ENCODE results near the gene FRMD8. TPM values are rescaled to one million over a fixed set of nuclear protein-coding genes. Genes with fewer than 3 reads are reported as not detected.
A peak's percentile ranks its signal among the peaks of the same experiment; 100 is the strongest.

FRMD8 gene
- total and polyA plus RNA-seq, 2 experiments from 2014 or later: 25.7 to 31.0 TPM

GRCh38 chr11:65442842-65443331 is 56.5 kb downstream of the FRMD8 start:
- Histone ChIP-seq H3K4me2 (no peak overlapping the region), H3K36me3 (replicated peaks; ENCODE audit: insufficient read depth, low read depth) (no peaks in the 10 kb centered on the region)

GRCh38 chr11:65444314-65445051 is 58.0 kb downstream of the FRMD8 start:
- no peak overlapping the region for H3K4me2 ChIP-seq
- peaks cover 20% of the 10 kb centered on the region for H3K79me2 ChIP-seq
- H3K27ac ChIP-seq: peak overlapping the region; percentile 72
- no peak for TF ChIP-seq EZH2 (IDR thresholded peaks at IDR 0.05; ENCODE audit: borderline replicate concordance)
- TF ChIP-seq EZH2phosphoT487 (IDR thresholded peaks at IDR 0.05; ENCODE audit: low read depth, severe bottlenecking, unreplicated experiment): no peak
- TF ChIP-seq CTCF (IDR thresholded peaks at IDR 0.05; ENCODE audit: poor library complexity): no peak
- no peak overlapping the region for H2AFZ ChIP-seq
- DNase-seq (ENCODE audit: low spot score): no peak
- no peaks in the 10 kb centered on the region for H3K9me2 ChIP-seq (replicated peaks; ENCODE audit: insufficient read depth)
- H4K20me1 ChIP-seq (ENCODE audit: insufficient read depth, poor library complexity, severe bottlenecking): peaks cover 43% of the 10 kb centered on the region
- H3K9me3 ChIP-seq (ENCODE audit: low read depth): no peaks in the 10 kb centered on the region
- H3K4me1 ChIP-seq (ENCODE audit: insufficient read depth): peaks cover 5% of the 10 kb centered on the region
- no peaks in the 10 kb centered on the region for H3K27me3 ChIP-seq
- no peaks in the 10 kb centered on the region for H3K36me3 ChIP-seq (replicated peaks; ENCODE audit: insufficient read depth, low read depth)
- 89% methylated on average over 14 of the region's 14 CpGs for WGBS (ENCODE audit: low lambda C conversion rate, missing lambda C conversion rate)
- no peak overlapping the region for H3K4me3 ChIP-seq

More at GRCh38 chr11:65442842-65443331, 56.5 kb downstream of the FRMD8 start:
- peaks cover 59% of the 10 kb centered on the region for H4K20me1 ChIP-seq (ENCODE audit: insufficient read depth, poor library complexity, severe bottlenecking)
- no peaks in the 10 kb centered on the region for H3K9me3 ChIP-seq (ENCODE audit: low read depth)
- peaks cover 5% of the 10 kb centered on the region for H3K4me1 ChIP-seq (ENCODE audit: insufficient read depth)
- no peaks in the 10 kb centered on the region for H3K9me2 ChIP-seq (replicated peaks; ENCODE audit: insufficient read depth)
- H2AFZ ChIP-seq: no peak overlapping the region
- peaks cover 33% of the 10 kb centered on the region for H3K79me2 ChIP-seq
- H3K4me3 ChIP-seq: no peak overlapping the region
- H3K27ac ChIP-seq: peak overlapping the region; percentile 72
- WGBS (ENCODE audit: low lambda C conversion rate, missing lambda C conversion rate): 70% methylated on average over 9 of the region's 9 CpGs
- TF ChIP-seq CTCF (IDR thresholded peaks at IDR 0.05; ENCODE audit: poor library complexity) (no peak), EZH2 (IDR thresholded peaks at IDR 0.05; ENCODE audit: borderline replicate concordance) (no peak), EZH2phosphoT487 (IDR thresholded peaks at IDR 0.05; ENCODE audit: low read depth, severe bottlenecking, unreplicated experiment) (no peak)
- no peak for DNase-seq (ENCODE audit: low spot score)
- no peaks in the 10 kb centered on the region for H3K27me3 ChIP-seq

- Histone ChIP-seq H3K4me1 (ENCODE audit: insufficient read depth) (peaks cover 5% of the 10 kb centered on the region), H3K9me2 (replicated peaks; ENCODE audit: insufficient read depth) (no peaks in the 10 kb centered on the region), H3K4me3 (no peak overlapping the region), H4K20me1 (ENCODE audit: insufficient read depth, poor library complexity, severe bottlenecking) (peaks cover 37% of the 10 kb centered on the region), H3K36me3 (replicated peaks; ENCODE audit: insufficient read depth, low read depth) (no peaks in the 10 kb centered on the region), H2AFZ (no peak overlapping the region), H3K4me2 (no peak overlapping the region), H3K27me3 (no peaks in the 10 kb centered on the region), H3K27ac (peak overlapping the region; percentile 72), H3K79me2 (peaks cover 15% of the 10 kb centered on the region), H3K9me3 (ENCODE audit: low read depth) (no peaks in the 10 kb centered on the region)
- 94% methylated on average over 13 of the region's 15 CpGs for WGBS (ENCODE audit: low lambda C conversion rate, missing lambda C conversion rate)
- TF ChIP-seq EZH2 (IDR thresholded peaks at IDR 0.05; ENCODE audit: borderline replicate concordance): no peak
- no peak for TF ChIP-seq CTCF (IDR thresholded peaks at IDR 0.05; ENCODE audit: poor library complexity)
- DNase-seq (ENCODE audit: low spot score): no peak
Measured at GRCh38 chr11:65445101-65445603, 58.7 kb downstream of the FRMD8 start.
